ENCODE data around the gene UBE2E2. TPM values are rescaled to one million over a fixed set of nuclear protein-coding genes. Genes with fewer than 3 reads are reported as not detected.

Gene UBE2E2
- total RNA-seq, 1 experiment from 2014 or later: 27.5 TPM

- DNase-seq (ENCODE audit: low read depth): no peak
These were observed 234.5 kb downstream of the UBE2E2 start for GRCh38 chr3:23437484-23438145.

- DNase-seq (ENCODE audit: low read depth): no peak
These were observed 235.5 kb downstream of the UBE2E2 start for GRCh38 chr3:23438657-23439056.

- DNase-seq (ENCODE audit: low read depth): no peak
These were observed 236.0 kb downstream of the UBE2E2 start for GRCh38 chr3:23439080-23439479.

GRCh38 chr3:23440416-23441294 lies 237.5 kb downstream of the UBE2E2 start:
- DNase-seq (ENCODE audit: low read depth): no peak

GRCh38 chr3:23442598-23443383 lies 239.7 kb downstream of the UBE2E2 start:
- DNase-seq (ENCODE audit: low read depth): peak; percentile 54

GRCh38 chr3:23444386-23444785 lies 241.3 kb downstream of the UBE2E2 start:
- no peak for DNase-seq (ENCODE audit: low read depth)

- no peak for DNase-seq (ENCODE audit: low read depth)
These were observed 243.2 kb downstream of the UBE2E2 start for GRCh38 chr3:23446301-23446700.

GRCh38 chr3:23448998-23449537 lies 245.9 kb downstream of the UBE2E2 start:
- DNase-seq (ENCODE audit: low read depth): no peak

- DNase-seq (ENCODE audit: low read depth): no peak
These were observed 246.9 kb downstream of the UBE2E2 start for GRCh38 chr3:23450051-23450450.

- no peak for DNase-seq (ENCODE audit: low read depth)
These were observed 247.7 kb downstream of the UBE2E2 start for GRCh38 chr3:23450806-23451205.

GRCh38 chr3:23452408-23452807 lies 249.3 kb downstream of the UBE2E2 start:
- no peak for DNase-seq (ENCODE audit: low read depth)

GRCh38 chr3:23455084-23455483 lies 252.0 kb downstream of the UBE2E2 start:
- peak; percentile 72 for DNase-seq (ENCODE audit: low read depth)

GRCh38 chr3:23455775-23456174 lies 252.6 kb downstream of the UBE2E2 start:
- DNase-seq (ENCODE audit: low read depth): peak; percentile 21

GRCh38 chr3:23457697-23458096 lies 254.6 kb downstream of the UBE2E2 start:
- no peak for DNase-seq (ENCODE audit: low read depth)

- no peak for DNase-seq (ENCODE audit: low read depth)
These were observed 256.3 kb downstream of the UBE2E2 start for GRCh38 chr3:23459465-23459864.

- DNase-seq (ENCODE audit: low read depth): no peak
These were observed 256.9 kb downstream of the UBE2E2 start for GRCh38 chr3:23459889-23460546.

GRCh38 chr3:23461069-23461468 lies 257.9 kb downstream of the UBE2E2 start:
- DNase-seq (ENCODE audit: low read depth): no peak

- DNase-seq (ENCODE audit: low read depth): no peak
These were observed 260.7 kb downstream of the UBE2E2 start for GRCh38 chr3:23463791-23464190.

GRCh38 chr3:23465569-23465968 lies 262.4 kb downstream of the UBE2E2 start:
- no peak for DNase-seq (ENCODE audit: low read depth)

- DNase-seq (ENCODE audit: low read depth): no peak
These were observed 265.1 kb downstream of the UBE2E2 start for GRCh38 chr3:23468203-23468602.

Data from HT1080 (cell line).